T-helper 1 cell (primary cell): ENCODE results near the gene GPBAR1.

Source experiments
- DNase-seq, 5 donors: peaks; one replicate each; pipeline ENCODE4 v3.0.0-alpha.2; 2012 to 2020
- total RNA-seq, 4 donors: gene quantifications; one replicate each; lab custom pipeline; 2026; lab: John Stamatoyannopoulos, UW

Gene GPBAR1
- 0.80 to 1.0 (median 0.93) reads per million in 4 donors for total RNA-seq

- no peak for DNase-seq
Observed at GRCh38 chr2:218260742-218261422, at the start of gene GPBAR1. Gene GPBAR1, plus strand, starts transcription at chr2:218261015. Its CDS starts 1,710 bp downstream, at chr2:218262725.

GRCh38 chr2:218214116-218214515, 46.7 kb upstream of the GPBAR1 start:
- no peak for DNase-seq

DNA sequence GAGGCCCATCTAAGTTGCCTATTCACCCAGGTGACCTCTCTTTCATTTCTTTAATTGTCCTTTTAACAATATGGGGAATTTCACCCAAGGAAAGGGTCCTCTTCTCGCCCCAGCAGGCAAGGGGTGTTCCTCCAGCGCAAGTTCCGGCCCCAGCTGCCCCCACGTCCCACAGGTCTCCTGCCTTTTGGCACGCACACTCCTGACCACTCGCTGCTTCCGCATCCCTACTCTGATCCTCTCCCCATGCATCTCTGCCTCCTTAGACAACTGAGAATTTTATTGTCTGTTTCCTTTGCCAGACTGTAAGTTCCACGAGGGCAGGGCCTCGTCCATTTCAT, 44.5 kb upstream of the GPBAR1 start:
- DNase-seq = no peak

DNA sequence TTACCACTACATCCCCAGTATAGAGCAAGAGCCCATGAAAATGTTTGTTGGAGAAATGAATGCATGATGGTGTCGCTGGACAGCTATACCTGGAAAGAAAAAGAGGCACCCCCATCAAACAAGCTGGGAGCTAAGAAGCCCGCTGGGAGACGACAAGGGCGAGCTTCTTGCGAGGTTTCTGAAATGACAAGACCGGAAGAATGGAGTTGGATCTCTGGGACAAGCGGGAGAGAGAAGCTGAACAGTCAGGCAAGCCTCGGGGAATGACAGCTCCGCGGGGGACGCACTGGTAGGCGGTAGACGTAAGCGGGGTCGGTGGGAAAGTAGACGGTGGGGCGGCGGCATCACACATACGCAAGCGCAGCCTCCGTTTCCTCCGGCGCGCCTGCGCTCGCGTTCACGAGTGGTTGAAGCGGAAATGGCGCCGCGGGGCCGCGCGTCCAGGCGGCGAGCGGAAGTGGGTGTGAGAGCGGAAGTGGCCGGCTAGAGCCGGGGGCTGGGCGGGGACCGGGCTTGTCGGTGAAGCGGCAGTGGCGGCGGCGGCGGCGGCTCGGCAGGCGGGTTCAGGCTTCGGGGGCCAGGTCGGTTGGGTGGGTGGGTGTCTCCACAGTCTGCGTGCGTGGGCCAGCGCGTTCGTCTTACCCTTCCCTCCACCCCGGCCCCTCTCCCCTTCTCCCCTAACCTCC, 44.0 kb upstream of the GPBAR1 start, which contains the start of gene ARPC2:
TSS of gene ARPC2 (plus strand) at position 516 of the 686 bp plus-strand sequence. CDS start 282 bp downstream, outside the sequence.
- peak; percentile 86 to 97 (median 91) for DNase-seq

DNA sequence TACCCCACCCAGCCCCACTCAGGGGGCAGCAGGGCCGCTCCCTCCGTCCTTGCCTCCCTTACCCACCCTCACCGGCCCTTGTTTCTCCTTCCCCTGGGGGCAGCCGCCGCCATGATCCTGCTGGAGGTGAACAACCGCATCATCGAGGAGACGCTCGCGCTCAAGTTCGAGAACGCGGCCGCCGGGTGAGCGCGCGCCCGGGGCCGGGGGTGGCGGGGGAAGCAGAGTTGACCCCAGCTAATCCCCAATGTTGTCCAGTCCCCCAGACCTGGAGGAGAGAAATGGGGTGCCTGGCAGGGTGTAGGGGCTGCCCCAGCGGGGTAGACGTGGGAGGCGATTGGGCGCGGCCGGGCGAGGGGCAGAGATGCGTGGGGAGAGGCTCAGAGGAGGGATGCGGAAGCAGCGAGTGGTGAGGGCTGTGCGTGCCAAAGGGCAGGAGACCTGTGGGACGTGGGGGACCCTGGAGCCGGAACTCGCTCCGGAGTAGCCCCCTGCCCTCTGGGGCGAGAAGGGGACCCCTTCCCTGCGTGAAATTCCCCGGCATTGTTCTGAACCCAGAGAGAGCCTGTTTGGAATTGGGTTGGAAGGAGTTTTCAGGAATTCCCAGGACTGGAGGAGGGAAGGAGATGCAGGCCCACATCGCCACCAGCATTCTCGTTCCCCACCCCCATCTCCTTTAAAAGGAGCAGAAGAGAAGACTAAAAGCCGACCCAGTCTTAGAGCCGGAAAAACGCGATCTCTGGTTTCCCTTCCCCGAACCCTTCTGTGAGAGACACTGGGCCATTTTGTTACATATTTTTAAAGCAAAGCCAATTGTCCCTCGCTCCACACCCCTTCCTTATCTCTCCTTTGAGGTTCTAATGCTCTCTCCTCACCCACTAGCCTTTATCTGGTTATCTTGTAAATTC, 43.2 kb upstream of the GPBAR1 start:
- DNase-seq = peak; percentile 38 to 77 (median 57)

DNA sequence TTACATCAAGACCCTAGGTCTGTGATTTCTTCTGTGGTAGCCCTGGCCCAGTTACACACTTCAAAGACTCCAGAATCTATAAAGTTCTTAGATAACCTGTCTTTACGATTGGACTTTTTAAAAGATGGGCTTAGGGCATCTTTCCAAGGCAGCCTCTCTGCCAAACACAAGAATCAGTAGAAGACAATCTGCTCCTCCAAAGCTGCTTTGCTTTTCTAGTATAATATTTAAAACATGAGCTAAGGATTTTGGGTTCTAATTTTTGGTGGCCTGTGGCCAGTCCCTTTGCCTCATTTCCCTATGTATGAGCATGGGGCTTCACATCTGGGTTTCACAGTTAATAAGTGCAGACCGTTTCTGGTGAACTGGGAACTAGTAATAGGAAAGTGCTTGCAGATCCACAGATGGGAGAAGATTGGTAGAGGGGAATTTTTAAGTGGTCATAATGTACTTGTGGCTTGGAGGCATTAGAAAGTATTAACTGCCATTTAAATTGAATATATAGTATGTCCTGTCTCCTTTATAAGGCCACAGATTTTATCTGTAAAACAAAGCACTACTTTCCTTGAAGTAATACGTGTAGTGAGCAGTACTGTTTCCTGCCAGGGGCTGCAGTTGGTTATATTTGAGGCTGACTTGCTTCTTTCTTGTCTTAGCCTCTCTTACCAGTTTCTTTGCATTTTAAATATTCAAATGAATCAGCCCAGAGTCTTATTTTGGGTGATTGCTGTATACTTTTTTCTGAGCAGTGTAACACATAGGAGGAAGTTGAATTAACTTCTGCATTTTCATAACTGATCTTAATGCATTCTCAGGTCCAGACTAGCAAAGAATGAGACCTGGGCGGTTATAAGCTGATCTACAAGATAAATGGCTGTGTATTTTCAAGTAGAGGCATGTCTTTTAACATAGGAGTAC, 42.3 kb upstream of the GPBAR1 start:
- peak in 1 of 5 donors; percentile 79 for DNase-seq

GRCh38 chr2:218219934-218220333, 40.9 kb upstream of the GPBAR1 start:
- peak in 1 of 5 donors; percentile 26 for DNase-seq

DNA sequence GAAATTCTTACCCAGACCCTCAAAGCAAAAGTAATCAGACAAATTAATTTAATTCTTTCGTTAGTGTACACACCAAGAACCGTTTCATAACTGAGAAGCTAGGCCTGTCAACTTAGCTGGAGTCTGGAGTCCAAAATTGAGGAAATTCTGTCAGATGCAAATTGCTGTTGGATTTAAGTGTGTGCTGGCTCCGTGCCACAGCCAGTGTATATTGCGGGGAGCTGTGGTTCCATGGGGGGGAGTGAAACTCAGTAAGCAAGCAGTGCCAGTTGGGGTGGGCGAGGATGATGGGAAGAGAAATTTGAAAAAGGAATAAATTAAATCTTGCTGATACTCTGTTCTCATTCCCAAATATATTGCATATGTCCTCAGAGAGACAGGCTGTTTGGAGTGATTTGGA, 39.8 kb upstream of the GPBAR1 start:
- DNase-seq = no peak

- DNase-seq = peak in 1 of 5 donors; percentile 32
Observed at GRCh38 chr2:218223046-218223445, 37.8 kb upstream of the GPBAR1 start.

DNA sequence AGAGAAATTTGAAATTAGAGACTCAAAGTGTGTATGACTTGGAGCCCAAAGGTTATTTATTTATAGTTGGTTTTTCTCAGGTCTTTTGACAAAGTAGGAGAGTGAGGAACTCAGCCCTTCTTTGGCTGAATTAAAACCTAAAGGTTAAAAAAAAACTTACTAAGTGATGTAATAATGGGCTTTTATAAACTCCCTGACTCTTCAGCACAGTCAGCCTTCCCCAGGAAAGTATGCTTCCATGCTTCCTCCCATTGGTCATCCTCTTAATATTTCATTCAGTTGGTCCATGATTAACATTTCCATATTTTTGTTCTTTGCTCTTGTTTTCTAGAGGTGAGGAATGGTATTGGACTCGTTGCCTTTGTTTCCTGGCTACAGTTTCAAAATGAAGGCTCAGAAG, 36.6 kb upstream of the GPBAR1 start:
- no peak for DNase-seq

- no peak for DNase-seq
Observed at GRCh38 chr2:218226903-218227302, 33.9 kb upstream of the GPBAR1 start.

- no peak for DNase-seq
Observed at GRCh38 chr2:218228366-218229090, 32.3 kb upstream of the GPBAR1 start.

DNA sequence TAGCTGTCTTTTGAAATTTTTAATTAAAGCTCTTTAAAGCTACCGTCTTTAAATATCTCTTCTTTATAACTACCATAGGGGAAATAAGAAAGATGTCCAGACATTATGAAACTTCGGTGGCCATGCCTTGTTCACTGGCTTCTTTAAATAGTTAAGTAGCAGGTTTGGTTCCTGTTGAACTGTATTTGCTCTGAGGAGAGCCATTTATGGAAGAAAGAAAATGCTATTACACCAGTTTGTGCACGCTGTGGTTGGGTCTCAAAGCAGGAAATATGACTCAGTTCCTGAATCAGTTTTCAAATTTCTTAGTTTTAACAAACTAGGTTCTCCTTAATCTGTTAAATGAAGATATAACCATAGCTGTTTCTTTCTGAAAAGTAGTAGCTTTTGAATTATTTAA, 31.6 kb upstream of the GPBAR1 start:
- DNase-seq = peak in 2 of 5 donors; percentile 22 to 88

GRCh38 chr2:218229851-218230250, 31.0 kb upstream of the GPBAR1 start:
- DNase-seq = peak in 1 of 5 donors; percentile 68

DNA sequence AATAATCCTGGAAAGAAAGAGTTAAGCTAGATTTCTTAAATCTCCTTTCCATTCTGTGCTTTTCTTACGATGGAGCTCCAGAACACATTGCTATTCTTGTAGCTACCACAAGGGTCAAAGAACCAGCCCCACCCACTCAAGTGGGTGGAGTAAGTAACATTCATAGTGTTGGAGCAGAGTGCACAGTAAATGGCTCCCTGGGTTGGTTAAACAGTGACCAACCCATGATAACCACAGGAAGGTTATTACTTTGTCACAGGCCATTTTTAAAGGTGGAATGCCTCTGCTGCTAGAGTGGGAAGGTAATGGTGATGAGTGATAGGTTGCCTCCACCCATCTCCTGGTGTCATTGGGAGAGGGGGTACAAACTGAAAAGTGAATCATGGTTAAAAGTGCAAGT, 29.9 kb upstream of the GPBAR1 start:
- peak in 1 of 5 donors; percentile 72 for DNase-seq

GRCh38 chr2:218233543-218233942, 27.3 kb upstream of the GPBAR1 start:
- no peak for DNase-seq

GRCh38 chr2:218234521-218234920, 26.3 kb upstream of the GPBAR1 start:
- DNase-seq = no peak

- DNase-seq = no peak
Observed at GRCh38 chr2:218235017-218235416, 25.8 kb upstream of the GPBAR1 start.

DNA sequence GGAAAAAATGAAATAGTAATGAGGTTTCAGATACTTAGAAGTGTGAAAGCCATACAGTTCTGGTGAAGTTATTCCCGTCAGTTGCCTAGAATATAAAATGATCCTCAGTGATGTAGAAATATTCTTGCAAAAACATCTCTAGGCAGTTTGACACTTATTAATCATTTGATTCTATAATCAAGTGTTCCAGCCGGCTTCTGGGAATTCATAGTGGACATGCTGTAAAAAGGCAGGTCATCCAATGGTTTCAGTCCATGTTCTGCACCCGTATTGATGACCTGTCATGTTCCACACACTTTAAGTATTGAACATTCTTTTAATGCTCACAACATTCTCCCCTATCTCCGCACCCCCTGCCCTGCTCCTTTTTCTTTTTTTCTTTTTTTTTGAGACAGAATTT, 24.0 kb upstream of the GPBAR1 start:
- no peak for DNase-seq

DNA sequence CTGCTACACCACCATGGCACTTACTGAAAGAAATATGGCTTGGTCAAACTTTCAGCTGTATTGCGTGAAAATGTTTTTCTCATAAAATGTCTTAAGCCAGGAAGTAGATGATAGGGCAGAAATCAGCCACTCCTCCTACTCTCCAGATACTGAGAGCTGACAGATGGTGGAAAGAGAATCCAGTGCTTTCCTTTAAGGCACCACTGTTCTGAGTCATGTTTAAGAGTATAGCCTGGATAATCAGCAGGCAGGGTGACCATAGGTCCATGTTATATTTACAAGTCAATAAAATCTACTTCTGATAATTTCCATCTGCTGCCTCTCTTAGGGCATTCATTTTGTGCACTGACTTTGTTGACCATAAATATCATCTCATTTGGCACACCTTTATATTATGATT, 21.9 kb upstream of the GPBAR1 start:
- DNase-seq = no peak

DNA sequence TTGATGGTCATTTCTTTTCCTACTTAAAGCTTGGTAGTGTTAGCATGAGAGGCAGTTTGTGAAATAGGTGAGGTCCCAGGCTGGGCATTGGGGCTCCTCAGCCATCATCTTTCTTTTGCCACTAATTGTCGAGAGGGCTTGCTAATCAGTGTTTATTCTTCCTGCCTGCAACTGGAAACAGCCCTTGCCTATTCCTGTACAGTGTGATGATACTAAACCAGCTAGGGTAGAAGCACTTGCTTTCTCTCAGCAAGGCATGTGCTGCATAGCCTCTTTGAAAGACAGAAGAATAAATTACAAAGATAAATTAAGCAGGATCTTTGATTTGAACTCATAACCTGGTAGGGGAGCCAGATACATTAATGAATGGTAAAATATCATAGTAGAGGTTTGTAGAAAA, 16.6 kb upstream of the GPBAR1 start:
- DNase-seq = no peak
